IPS-20b (cell line): Measurements from ENCODE around the gene SEZ6.
A peak's percentile ranks its signal among the peaks of the same experiment; 100 is the strongest.
"Not testable (repeated sequence)": the region's sequence is repeated elsewhere in the genome, so short reads cannot be mapped to it uniquely, and the experiment has no call there.

Source experiments
- H3K27ac ChIP-seq: one replicate; pipeline ENCODE4 v1.5.1; 2013; ENCODE audit warnings: low read length
- H3K27me3 ChIP-seq: 2 replicates; pipeline ENCODE4 v1.6.1; 2013; ENCODE audit warnings: mild to moderate bottlenecking, low read length, inconsistent platforms; ENCODE audit not compliant: insufficient read depth
- H3K36me3 ChIP-seq: 2 replicates; pipeline ENCODE4 v1.6.1; 2013; ENCODE audit warnings: low read depth, mild to moderate bottlenecking, inconsistent platforms, low read length, moderate library complexity; ENCODE audit not compliant: insufficient read depth
- H3K4me1 ChIP-seq: 2 replicates; pipeline ENCODE4 v1.6.1; 2013; ENCODE audit warnings: mild to moderate bottlenecking, control low read depth, inconsistent platforms, low read length, moderate library complexity; ENCODE audit not compliant: insufficient read depth
- H3K4me3 ChIP-seq: 2 replicates; pipeline ENCODE4 v1.5.1; 2013; ENCODE audit warnings: mild to moderate bottlenecking, low read length, inconsistent platforms
- H3K9ac ChIP-seq: 2 replicates; pipeline ENCODE4 v1.6.1; 2013; ENCODE audit warnings: low read depth, mild to moderate bottlenecking, inconsistent platforms, low read length, moderate library complexity
- H3K9me3 ChIP-seq: 2 replicates; pipeline ENCODE4 v1.6.1; 2013; ENCODE audit warnings: mild to moderate bottlenecking, low read depth, low read length, inconsistent platforms; ENCODE audit not compliant: insufficient read depth

Gene SEZ6

GRCh38 chr17:28938552-28938951 is 67.3 kb downstream of the SEZ6 start:
- peaks cover 23% of the 10 kb centered on the region for H3K36me3 ChIP-seq
- no peak overlapping the region for H3K9ac ChIP-seq
- no peak overlapping the region for H3K27ac ChIP-seq
- no peaks in the 10 kb centered on the region for H3K9me3 ChIP-seq
- H3K4me3 ChIP-seq = no peak overlapping the region
- no peaks in the 10 kb centered on the region for H3K27me3 ChIP-seq
- peaks cover 23% of the 10 kb centered on the region for H3K4me1 ChIP-seq

GRCh38 chr17:28937044-28937729 is 68.6 kb downstream of the SEZ6 start:
- H3K27me3 ChIP-seq = no peaks in the 10 kb centered on the region
- peaks cover 16% of the 10 kb centered on the region for H3K36me3 ChIP-seq
- no peak overlapping the region for H3K27ac ChIP-seq
- peak overlapping the region; percentile 33; the same call in 1 of the 2 replicates for H3K9ac ChIP-seq
- peaks cover 23% of the 10 kb centered on the region for H3K4me1 ChIP-seq
- H3K9me3 ChIP-seq = no peaks in the 10 kb centered on the region
- no peak overlapping the region for H3K4me3 ChIP-seq

- no peak overlapping the region for H3K27ac ChIP-seq
- peaks cover 23% of the 10 kb centered on the region for H3K4me1 ChIP-seq
Measured at GRCh38 chr17:28935744-28936460, 69.9 kb downstream of the SEZ6 start.

GRCh38 chr17:28934508-28934907 is 71.3 kb downstream of the SEZ6 start:
- H3K9ac ChIP-seq, H3K4me3 ChIP-seq, H3K9me3 ChIP-seq, H3K27me3 ChIP-seq, H3K36me3 ChIP-seq, H3K27ac ChIP-seq: not testable (repeated sequence)
- peaks cover 23% of the 10 kb centered on the region for H3K4me1 ChIP-seq

More at GRCh38 chr17:28935744-28936460, 69.9 kb downstream of the SEZ6 start:
- Histone ChIP-seq H3K9ac (no peak overlapping the region), H3K36me3 (peaks cover 16% of the 10 kb centered on the region), H3K27me3 (no peaks in the 10 kb centered on the region), H3K4me3 (no peak overlapping the region), H3K9me3 (no peaks in the 10 kb centered on the region)

- no peak overlapping the region for H3K27ac ChIP-seq
- H3K9ac ChIP-seq = no peak overlapping the region
- no peaks in the 10 kb centered on the region for H3K9me3 ChIP-seq
- H3K4me3 ChIP-seq = no peak overlapping the region
- H3K36me3 ChIP-seq = peaks cover 34% of the 10 kb centered on the region
- H3K27me3 ChIP-seq = no peaks in the 10 kb centered on the region
- no peaks in the 10 kb centered on the region for H3K4me1 ChIP-seq
Measured at GRCh38 chr17:28929787-28930186, 76.0 kb downstream of the SEZ6 start.

GRCh38 chr17:28928061-28928460 is 77.8 kb downstream of the SEZ6 start:
- Histone ChIP-seq H3K4me3 (no peak overlapping the region), H3K27me3 (no peaks in the 10 kb centered on the region), H3K9me3 (no peaks in the 10 kb centered on the region), H3K27ac (no peak overlapping the region), H3K36me3 (peaks cover 49% of the 10 kb centered on the region), H3K9ac (no peak overlapping the region), H3K4me1 (no peaks in the 10 kb centered on the region)

GRCh38 chr17:28926786-28927185 is 79.0 kb downstream of the SEZ6 start:
- Histone ChIP-seq H3K36me3 (peaks cover 62% of the 10 kb centered on the region), H3K9ac (no peak overlapping the region), H3K9me3 (no peaks in the 10 kb centered on the region), H3K27ac (no peak overlapping the region), H3K4me3 (no peak overlapping the region), H3K27me3 (no peaks in the 10 kb centered on the region), H3K4me1 (no peaks in the 10 kb centered on the region)

GRCh38 chr17:28926366-28926765 is 79.5 kb downstream of the SEZ6 start:
- Histone ChIP-seq H3K36me3 (peaks cover 66% of the 10 kb centered on the region), H3K27ac (no peak overlapping the region), H3K4me1 (no peaks in the 10 kb centered on the region), H3K9ac (no peak overlapping the region), H3K4me3 (no peak overlapping the region), H3K27me3 (no peaks in the 10 kb centered on the region), H3K9me3 (no peaks in the 10 kb centered on the region)

GRCh38 chr17:28925912-28926365 is 79.9 kb downstream of the SEZ6 start:
- no peak overlapping the region for H3K4me3 ChIP-seq
- H3K27ac ChIP-seq = no peak overlapping the region
- peaks cover 70% of the 10 kb centered on the region for H3K36me3 ChIP-seq
- H3K27me3 ChIP-seq = no peaks in the 10 kb centered on the region
- H3K9ac ChIP-seq = no peak overlapping the region
- no peaks in the 10 kb centered on the region for H3K4me1 ChIP-seq
- no peaks in the 10 kb centered on the region for H3K9me3 ChIP-seq

GRCh38 chr17:28920201-28920600 is 85.6 kb downstream of the SEZ6 start:
- Histone ChIP-seq H3K4me3 (no peak overlapping the region), H3K9ac (no peak overlapping the region), H3K27me3 (no peaks in the 10 kb centered on the region), H3K9me3 (no peaks in the 10 kb centered on the region), H3K27ac (no peak overlapping the region), H3K36me3 (peaks cover 94% of the 10 kb centered on the region), H3K4me1 (no peaks in the 10 kb centered on the region)

- no peak overlapping the region for H3K27ac ChIP-seq
- no peaks in the 10 kb centered on the region for H3K4me1 ChIP-seq
- H3K4me3 ChIP-seq = no peak overlapping the region
- H3K9me3 ChIP-seq = no peaks in the 10 kb centered on the region
- H3K27me3 ChIP-seq = no peaks in the 10 kb centered on the region
- no peak overlapping the region for H3K9ac ChIP-seq
- H3K36me3 ChIP-seq = peaks cover 97% of the 10 kb centered on the region
Measured at GRCh38 chr17:28918295-28918694, 87.5 kb downstream of the SEZ6 start.

- Histone ChIP-seq H3K4me3 (no peak overlapping the region), H3K4me1 (no peaks in the 10 kb centered on the region), H3K27me3 (no peaks in the 10 kb centered on the region), H3K9me3 (no peaks in the 10 kb centered on the region), H3K9ac (no peak overlapping the region), H3K27ac (no peak overlapping the region), H3K36me3 (peaks cover 97% of the 10 kb centered on the region)
Measured at GRCh38 chr17:28917465-28917864, 88.4 kb downstream of the SEZ6 start.
